Mucosa of descending colon (tissue), 3 donors: ENCODE data around the gene RPP38. TPM values are rescaled to one million over a fixed set of nuclear protein-coding genes. Genes with fewer than 3 reads are reported as not detected.

Experiments used
- ATAC-seq: fragments of 200-7000 bp; cut with Tn5 transposase; one replicate; pipeline ENCODE4 v1.9.1; 2020; ENCODE audit warnings: mild to moderate bottlenecking, moderate library complexity
- DNase-seq, 3 donors: peaks; one replicate each; pipeline ENCODE4 v3.0.0-alpha.2; 2020
- H3K36me3 ChIP-seq: fragments of 200-600 bp; one replicate; pipeline ENCODE4 v1.8.0; 2021; ENCODE audit warnings: low read depth, mild to moderate bottlenecking
- H3K4me1 ChIP-seq: fragments of 200-600 bp; one replicate; pipeline ENCODE4 v1.8.0; 2021; ENCODE audit warnings: low read depth, mild to moderate bottlenecking
- H3K4me3 ChIP-seq: fragments of 200-600 bp; one replicate; pipeline ENCODE4 v1.8.0; 2021; ENCODE audit warnings: mild to moderate bottlenecking
- H3K9me3 ChIP-seq: fragments of 200-600 bp; one replicate; pipeline ENCODE4 v1.8.0; 2021; ENCODE audit warnings: mild to moderate bottlenecking
- intact Hi-C, 2 donors: fragments of 100-400 bp; cut with DNase I in 1 of 2; cut with micrococcal nuclease in 1 of 2; formaldehyde crosslinking; loops; one replicate each; pipeline versions ENCODE4 v1.11.0 to v1.11.1; 2022; cut with DNase I, micrococcal nuclease
- total RNA-seq, 3 donors: library from RNA; stranded (reverse); fragmentation: NEBNext Ultra II Directional in 2 of 3; extraction: Animal tissue kit (Norgen Biotek cat#: 25700) in 2 of 3; gene quantifications; one replicate each; pipeline versions ENCODE4 v1.2.1 to v1.2.4, GENCODE V29; 2021 to 2023
- TF ChIP-seq, protein P1 (sequence below): fragments of 200-600 bp; IDR thresholded peaks from one replicate; pipeline ENCODE4 v1.8.0; 2022; ENCODE audit warnings: antibody characterized with exemption, mild to moderate bottlenecking
- donor health status: DM: no; HTN: no; CAD: no; lungs with moderate emphysema.
- donor health status: DM: no; HTN: no; CAD: no.
- donor health status: DM: no; HTN: yes; CAD: no.

The RPP38 gene
- total RNA-seq, 3 donors from 2014 or later, result 15.8 to 17.9 (median 17.7) TPM

DNA sequence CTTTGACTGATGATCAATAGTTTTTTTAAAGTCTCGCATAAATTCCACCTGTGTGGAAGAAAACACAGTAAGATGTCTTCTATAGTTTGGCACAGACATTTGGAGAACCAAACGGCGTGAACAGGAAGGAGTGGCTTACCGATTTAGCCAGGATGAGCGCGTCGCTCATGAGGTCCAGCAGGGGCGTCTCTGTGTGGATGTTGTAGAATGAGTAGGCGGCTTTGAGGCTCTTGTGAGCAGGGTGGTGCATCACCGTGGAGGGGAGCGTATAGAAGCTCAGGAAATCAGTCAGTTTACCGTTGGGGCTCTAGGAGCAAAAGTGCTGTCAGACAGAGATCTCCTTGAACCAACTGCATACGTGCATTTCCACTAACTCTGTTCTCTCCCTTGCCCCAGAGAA is 15.5 kb downstream of the RPP38 start:
- DNase-seq (no peak), ATAC-seq (no peak)
- H3K4me3 ChIP-seq, result no peak overlapping the region
- intact Hi-C loops, result no loop called here
- H3K4me1 ChIP-seq, result peaks cover 8% of the 10 kb centered on the region
- no peaks in the 10 kb centered on the region for H3K9me3 ChIP-seq
- TF ChIP-seq, protein P1, sequence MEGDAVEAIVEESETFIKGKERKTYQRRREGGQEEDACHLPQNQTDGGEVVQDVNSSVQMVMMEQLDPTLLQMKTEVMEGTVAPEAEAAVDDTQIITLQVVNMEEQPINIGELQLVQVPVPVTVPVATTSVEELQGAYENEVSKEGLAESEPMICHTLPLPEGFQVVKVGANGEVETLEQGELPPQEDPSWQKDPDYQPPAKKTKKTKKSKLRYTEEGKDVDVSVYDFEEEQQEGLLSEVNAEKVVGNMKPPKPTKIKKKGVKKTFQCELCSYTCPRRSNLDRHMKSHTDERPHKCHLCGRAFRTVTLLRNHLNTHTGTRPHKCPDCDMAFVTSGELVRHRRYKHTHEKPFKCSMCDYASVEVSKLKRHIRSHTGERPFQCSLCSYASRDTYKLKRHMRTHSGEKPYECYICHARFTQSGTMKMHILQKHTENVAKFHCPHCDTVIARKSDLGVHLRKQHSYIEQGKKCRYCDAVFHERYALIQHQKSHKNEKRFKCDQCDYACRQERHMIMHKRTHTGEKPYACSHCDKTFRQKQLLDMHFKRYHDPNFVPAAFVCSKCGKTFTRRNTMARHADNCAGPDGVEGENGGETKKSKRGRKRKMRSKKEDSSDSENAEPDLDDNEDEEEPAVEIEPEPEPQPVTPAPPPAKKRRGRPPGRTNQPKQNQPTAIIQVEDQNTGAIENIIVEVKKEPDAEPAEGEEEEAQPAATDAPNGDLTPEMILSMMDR, result no peak
- H3K36me3 ChIP-seq, result no peaks in the 10 kb centered on the region

DNA sequence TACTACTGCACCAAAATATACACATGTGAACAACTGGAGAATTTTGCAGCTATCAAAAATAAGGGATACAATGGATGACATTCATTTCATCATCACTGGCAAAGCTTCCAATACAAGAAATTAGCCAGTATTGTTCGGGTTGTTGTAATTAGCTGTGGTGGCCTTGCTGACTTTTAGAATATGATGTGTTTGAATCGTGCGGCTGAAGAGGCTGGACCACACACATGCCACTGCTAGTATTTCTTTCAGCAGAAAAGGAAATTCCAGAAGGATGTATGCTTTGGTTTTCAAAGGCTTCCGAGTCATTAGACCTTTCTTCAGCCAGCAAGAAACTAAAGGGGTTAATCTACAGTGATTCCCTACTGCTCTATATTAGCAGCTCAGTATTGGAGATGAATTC is 16.6 kb downstream of the RPP38 start:
- no peaks in the 10 kb centered on the region for H3K36me3 ChIP-seq
- H3K4me1 ChIP-seq, result no peaks in the 10 kb centered on the region
- H3K4me3 ChIP-seq, result no peak overlapping the region
- intact Hi-C loops, result no loop called here
- TF ChIP-seq, protein P1, result no peak
- H3K9me3 ChIP-seq, result no peaks in the 10 kb centered on the region
- DNase-seq (no peak), ATAC-seq (no peak)

DNA sequence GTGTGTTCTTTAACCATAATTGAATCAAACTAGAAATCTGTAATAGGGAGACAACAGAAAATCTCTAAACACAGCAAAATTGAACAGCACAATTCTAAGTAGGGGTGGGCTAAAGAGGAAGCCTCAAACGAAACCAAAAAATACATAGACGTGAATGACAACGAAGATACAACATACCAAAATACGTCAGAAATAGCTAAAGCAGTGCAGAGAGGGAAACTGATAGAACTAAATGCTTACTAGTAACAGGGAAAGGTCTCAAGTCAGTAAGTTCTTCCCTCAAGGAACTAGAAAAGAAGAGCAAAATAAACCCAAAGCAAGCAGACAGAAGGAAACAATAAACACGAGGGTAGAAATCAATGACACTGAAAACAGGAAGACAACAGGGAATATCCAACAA is 19.1 kb downstream of the RPP38 start:
- Histone ChIP-seq H3K9me3 (no peaks in the 10 kb centered on the region), H3K4me1 (no peaks in the 10 kb centered on the region), H3K4me3 (no peak overlapping the region), H3K36me3 (no peaks in the 10 kb centered on the region)
- TF ChIP-seq, protein P1, result no peak
- ATAC-seq (no peak), DNase-seq (no peak)
- intact Hi-C loops, result no loop called here

DNA sequence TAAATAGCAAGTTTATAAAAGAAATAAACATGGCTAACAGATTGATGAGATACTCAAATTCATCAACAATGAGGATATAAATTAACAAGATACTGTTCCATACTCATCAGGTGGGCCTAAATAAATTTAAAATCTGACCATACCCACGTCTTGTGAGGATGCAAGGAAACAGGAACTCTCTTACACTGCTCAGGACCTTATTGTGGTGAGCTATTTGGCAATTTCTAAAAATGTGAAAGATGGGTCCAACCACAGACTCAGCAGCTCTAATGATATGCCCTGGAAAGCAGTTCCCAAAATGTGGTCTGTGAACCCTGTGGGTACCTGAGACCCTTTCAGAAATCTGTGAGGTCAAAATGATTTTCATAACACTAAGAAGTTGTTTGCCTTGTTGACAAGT is 21.5 kb downstream of the RPP38 start:
- ATAC-seq (no peak), DNase-seq (no peak)
- Histone ChIP-seq H3K36me3 (no peaks in the 10 kb centered on the region), H3K4me3 (no peak overlapping the region), H3K4me1 (no peaks in the 10 kb centered on the region), H3K9me3 (no peaks in the 10 kb centered on the region)
- TF ChIP-seq, protein P1, result no peak
- intact Hi-C loops, result no loop called here

DNA sequence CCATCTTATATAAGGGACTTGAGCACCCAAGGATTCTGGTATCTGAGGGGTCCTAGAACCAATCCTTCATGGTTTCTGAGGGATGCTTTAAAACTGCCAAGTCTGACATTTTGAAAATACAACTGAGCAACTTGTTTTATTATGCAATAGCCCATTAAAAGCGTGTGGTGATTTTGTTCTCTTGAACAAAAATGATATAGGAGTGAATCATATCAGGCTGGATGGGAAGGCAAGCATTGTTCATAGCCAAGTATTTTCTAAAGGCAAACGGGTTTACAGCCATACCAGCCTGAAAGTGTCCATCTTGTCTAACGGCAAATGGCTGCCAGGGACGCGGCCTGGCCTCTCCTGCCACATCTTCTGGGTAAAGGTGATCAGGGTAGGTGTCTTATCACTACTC is 23.4 kb downstream of the RPP38 start:
- Histone ChIP-seq H3K9me3 (no peaks in the 10 kb centered on the region), H3K36me3 (no peaks in the 10 kb centered on the region), H3K4me1 (no peaks in the 10 kb centered on the region), H3K4me3 (no peak overlapping the region)
- TF ChIP-seq, protein P1, result no peak
- intact Hi-C loops, result no loop called here
- DNase-seq (no peak), ATAC-seq (no peak)

DNA sequence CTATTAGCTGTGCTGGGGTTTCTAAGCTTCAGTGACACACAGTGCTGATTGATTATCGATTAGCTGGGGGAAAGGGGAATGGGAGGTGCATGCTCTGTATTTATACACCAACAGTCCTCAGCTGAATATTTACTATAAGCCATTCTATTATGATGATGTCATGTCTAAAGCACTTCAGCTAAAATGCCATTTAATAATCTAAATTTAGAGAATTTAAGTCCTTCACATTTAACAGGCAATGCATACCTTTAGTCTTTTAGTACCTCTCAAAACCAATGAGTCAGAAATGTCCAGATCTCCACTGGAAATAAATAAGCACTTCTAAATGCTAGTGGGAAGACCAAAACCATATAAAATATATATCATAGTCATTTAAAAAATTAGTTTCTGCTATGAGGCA is 24.6 kb downstream of the RPP38 start:
- intact Hi-C loops, result no loop called here
- Histone ChIP-seq H3K9me3 (no peaks in the 10 kb centered on the region), H3K4me1 (no peaks in the 10 kb centered on the region), H3K4me3 (no peak overlapping the region), H3K36me3 (no peaks in the 10 kb centered on the region)
- TF ChIP-seq, protein P1, result no peak
- ATAC-seq (no peak), DNase-seq (no peak)
